SHP77 (cell line): ENCODE results near the gene ZFC3H1.
A peak's percentile ranks its signal among the peaks of the same experiment; 100 is the strongest.
"Not testable (repeated sequence)": the region's sequence is repeated elsewhere in the genome, so short reads cannot be mapped to it uniquely, and the experiment has no call there.

Experiments
- DNase-seq, 2 experiments: peaks; one replicate each; lab custom pipeline; 2025; lab: John Stamatoyannopoulos, UW

ZFC3H1 gene, protein sequence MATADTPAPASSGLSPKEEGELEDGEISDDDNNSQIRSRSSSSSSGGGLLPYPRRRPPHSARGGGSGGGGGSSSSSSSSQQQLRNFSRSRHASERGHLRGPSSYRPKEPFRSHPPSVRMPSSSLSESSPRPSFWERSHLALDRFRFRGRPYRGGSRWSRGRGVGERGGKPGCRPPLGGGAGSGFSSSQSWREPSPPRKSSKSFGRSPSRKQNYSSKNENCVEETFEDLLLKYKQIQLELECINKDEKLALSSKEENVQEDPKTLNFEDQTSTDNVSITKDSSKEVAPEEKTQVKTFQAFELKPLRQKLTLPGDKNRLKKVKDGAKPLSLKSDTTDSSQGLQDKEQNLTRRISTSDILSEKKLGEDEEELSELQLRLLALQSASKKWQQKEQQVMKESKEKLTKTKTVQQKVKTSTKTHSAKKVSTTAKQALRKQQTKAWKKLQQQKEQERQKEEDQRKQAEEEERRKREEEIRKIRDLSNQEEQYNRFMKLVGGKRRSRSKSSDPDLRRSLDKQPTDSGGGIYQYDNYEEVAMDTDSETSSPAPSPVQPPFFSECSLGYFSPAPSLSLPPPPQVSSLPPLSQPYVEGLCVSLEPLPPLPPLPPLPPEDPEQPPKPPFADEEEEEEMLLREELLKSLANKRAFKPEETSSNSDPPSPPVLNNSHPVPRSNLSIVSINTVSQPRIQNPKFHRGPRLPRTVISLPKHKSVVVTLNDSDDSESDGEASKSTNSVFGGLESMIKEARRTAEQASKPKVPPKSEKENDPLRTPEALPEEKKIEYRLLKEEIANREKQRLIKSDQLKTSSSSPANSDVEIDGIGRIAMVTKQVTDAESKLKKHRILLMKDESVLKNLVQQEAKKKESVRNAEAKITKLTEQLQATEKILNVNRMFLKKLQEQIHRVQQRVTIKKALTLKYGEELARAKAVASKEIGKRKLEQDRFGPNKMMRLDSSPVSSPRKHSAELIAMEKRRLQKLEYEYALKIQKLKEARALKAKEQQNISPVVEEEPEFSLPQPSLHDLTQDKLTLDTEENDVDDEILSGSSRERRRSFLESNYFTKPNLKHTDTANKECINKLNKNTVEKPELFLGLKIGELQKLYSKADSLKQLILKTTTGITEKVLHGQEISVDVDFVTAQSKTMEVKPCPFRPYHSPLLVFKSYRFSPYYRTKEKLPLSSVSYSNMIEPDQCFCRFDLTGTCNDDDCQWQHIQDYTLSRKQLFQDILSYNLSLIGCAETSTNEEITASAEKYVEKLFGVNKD (N-terminal part only)

GRCh38 chr12:71663561-71664410 is at the start of gene ZFC3H1, which contains the start of gene THAP2:
TSS of gene ZFC3H1 (minus strand) at chr12:71663848. CDS start at chr12:71663610, 238 bp downstream.
TSS of gene THAP2 (plus strand) at chr12:71664301. CDS start at chr12:71664510, 209 bp downstream.
- DNase-seq: peak; percentile 98 to 99

GRCh38 chr12:71710276-71711125 is 46.9 kb upstream of the ZFC3H1 start:
- no peak for DNase-seq

GRCh38 chr12:71708658-71709057 is 45.0 kb upstream of the ZFC3H1 start:
- no peak for DNase-seq

DNA sequence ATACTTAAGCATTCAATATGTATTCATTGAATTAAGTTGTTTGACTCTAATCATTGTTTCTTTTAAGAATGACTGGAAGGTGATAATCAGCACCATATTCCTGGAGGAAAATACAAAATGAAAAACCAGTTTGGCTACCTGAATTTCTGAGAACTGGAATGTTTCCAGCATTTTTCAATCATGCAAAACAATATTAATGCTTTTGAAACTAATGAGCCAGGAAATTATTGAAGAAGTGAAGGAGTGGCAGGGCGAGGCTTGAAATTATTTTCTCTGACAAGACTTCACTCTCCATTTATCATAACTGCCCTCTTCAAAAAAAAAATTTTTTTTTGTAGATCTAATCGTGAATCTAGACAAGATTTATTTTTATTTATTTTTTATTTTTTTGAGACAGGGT is 41.3 kb upstream of the ZFC3H1 start:
- no peak for DNase-seq

DNA sequence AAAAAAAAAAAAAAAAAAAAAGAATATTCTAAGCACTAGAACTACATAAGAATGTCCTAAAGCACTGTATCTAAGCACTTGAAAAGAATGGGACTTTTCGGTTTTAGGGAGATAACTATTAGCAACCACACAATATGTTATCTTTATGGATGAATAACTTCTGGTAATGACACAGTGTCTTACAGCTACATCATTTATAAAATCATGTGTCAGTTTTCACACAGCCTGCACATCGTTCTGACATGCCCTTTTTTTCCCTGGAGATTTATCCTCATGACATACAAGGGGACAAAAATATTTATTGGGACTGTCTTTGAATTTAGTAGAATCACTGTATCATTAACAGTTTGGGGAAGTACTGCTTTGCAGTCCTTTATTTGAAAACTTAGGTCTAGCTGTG is 39.6 kb upstream of the ZFC3H1 start:
- no peak for DNase-seq

DNA sequence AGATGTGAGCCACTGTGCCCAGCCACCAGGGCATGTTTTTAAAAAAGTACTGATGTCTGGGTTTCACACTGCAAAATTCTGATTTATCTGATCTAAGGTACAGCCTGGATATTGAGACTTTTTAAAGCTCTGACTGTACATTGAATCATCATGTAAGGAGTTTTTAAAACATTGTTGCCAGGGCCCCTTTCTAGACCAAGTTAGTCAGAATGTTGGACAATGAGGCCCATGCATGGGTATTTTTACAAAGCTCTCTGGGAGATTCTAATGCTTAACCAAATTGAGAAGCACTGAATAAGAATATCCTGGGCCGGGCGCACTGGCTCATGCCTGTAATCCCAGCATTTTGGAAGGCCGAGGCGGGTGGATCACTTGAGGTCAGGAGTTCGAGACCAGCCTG is 38.9 kb upstream of the ZFC3H1 start:
- DNase-seq: no peak

GRCh38 chr12:71702181-71702580 is 38.5 kb upstream of the ZFC3H1 start:
- DNase-seq: not testable (repeated sequence)

- DNase-seq: no peak
Observed at GRCh38 chr12:71695782-71696181, 32.1 kb upstream of the ZFC3H1 start.

DNA sequence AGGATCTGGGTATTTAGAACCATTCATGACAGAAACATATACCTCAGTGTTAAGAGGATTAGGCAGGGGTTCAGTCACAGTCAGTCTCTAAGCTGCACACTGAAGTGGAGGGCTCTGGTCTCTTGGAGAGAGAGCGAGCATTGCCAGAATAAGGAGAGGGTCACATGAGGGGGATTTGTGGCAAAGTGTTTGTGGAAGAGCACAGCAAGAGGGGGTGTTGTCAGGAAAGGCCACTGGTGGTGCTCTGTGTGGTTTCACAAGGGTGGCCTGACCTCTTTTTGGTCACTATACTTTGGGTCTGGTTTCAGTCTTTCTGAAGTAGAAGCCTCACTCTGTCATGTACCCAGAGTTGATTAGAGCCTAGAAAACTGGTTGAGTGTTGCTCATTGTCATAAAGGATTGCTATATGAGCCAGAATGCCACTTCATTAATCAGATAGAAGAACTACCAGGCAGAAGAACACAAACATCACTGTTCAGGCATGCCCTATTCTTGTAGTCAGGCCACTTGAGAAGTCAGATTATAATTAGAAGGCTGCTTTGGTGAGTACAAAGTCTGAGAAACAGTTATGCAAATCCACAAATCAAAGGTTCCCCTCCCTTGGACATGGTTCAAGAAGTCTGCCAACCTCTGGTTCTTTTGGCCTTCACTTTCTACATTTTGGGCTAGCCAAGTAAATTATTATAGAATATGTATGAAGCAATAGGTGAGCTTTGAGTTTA is 30.6 kb upstream of the ZFC3H1 start:
- DNase-seq: no peak

DNA sequence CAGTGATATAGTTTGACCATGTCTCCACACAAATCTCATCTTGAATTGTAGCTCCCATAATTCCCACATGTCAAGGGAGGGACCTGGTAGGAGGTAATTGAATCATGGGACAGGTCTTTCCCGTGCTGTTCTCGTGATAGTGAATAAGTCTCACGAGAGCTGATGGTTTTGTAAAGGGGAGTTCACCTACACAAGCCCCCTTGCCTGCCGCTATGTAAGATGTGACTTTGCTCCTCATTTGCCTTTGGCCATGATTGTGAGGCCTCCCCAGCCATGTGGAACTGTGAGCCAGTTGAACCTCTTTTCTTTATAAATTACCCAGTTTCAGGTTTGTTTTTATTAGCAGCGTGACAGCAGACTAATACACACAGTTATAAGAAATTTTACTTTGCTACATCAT is 30.0 kb upstream of the ZFC3H1 start:
- not testable (repeated sequence) for DNase-seq

DNA sequence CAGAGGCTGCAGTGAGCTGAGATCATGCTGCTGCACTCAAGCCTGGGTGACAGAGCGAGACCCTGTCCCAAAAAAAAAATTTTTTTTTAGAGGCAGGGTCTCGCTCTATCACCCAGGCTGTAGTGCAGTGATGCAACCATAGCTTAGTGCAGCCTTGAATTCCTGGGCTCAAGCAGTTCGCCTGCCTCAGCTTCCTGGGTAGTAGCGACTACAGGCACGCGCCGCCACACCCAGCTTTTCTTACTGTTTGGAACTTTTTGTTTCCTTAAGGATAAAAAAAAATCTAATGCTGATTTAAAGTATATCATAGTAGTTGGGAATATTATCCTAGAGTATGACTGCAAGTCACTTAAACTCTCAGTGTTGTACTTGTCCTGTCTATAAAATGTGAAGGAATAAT is 29.5 kb upstream of the ZFC3H1 start:
- DNase-seq: no peak

GRCh38 chr12:71691504-71692129 is 28.0 kb upstream of the ZFC3H1 start:
- no peak for DNase-seq

GRCh38 chr12:71688961-71689570 is 25.4 kb upstream of the ZFC3H1 start:
- DNase-seq: no peak

GRCh38 chr12:71687172-71687571 is 23.5 kb upstream of the ZFC3H1 start:
- not testable (repeated sequence) for DNase-seq

GRCh38 chr12:71686658-71687025 is 23.0 kb upstream of the ZFC3H1 start:
- no peak for DNase-seq

GRCh38 chr12:71685914-71686657 is 22.4 kb upstream of the ZFC3H1 start, which contains the start of gene TMEM19:
TSS of gene TMEM19 (plus strand) at chr12:71686082. CDS start at chr12:71686681, 599 bp downstream.
- DNase-seq: peak; percentile 82 to 90

DNA sequence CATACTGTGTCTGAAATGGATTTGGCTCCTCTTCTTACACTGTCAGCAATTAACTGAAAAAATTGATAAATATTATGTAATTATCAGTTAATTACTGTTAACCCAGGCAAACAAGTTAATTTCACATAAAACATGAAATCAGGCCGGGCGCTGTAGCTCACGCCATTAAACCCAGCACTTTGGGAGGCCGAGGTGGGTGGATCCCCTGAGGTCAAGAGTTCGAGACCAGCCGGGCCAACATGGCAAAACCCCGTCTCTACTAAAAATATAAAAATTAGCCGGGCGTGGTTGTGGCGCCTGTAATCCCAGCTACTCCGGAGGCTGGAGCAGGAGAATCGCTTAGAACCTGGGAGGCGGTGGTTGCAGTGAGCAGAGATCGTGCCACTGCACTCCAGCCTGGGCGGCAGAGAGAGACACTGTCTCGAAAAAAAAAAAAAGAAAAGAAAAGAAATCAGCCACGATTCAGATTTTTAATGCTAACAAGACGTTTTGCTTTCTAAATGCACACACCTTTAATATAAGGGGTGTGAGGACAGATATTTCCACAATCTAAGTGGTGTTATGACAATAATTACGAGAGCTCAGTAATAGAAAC is 21.8 kb upstream of the ZFC3H1 start:
- no peak for DNase-seq
